NT2/D1 (cell line): ENCODE data around the gene TPD52L2.

Experiments used
- DNase-seq: peaks from one replicate; pipeline ENCODE4 v3.0.0-alpha.2; 2011; ENCODE audit warnings: low read depth, low spot score
- H3K27me3 ChIP-seq: 2 replicates; pipeline ENCODE4 v1.6.0; 2011; ENCODE audit warnings: mild to moderate bottlenecking; ENCODE audit not compliant: insufficient read length, insufficient read depth
- H3K36me3 ChIP-seq: 2 replicates; pipeline ENCODE4 v1.6.1; 2011; ENCODE audit warnings: mild to moderate bottlenecking, low read length, mixed read lengths; ENCODE audit not compliant: insufficient read depth, insufficient read length
- H3K4me1 ChIP-seq: 2 replicates; pipeline ENCODE4 v1.5.1; 2011; ENCODE audit not compliant: insufficient read depth, insufficient read length
- H3K4me3 ChIP-seq: 2 replicates; pipeline ENCODE4 v1.5.1; 2011; ENCODE audit warnings: low read depth; ENCODE audit not compliant: insufficient read length
- H3K9ac ChIP-seq: 2 replicates; pipeline ENCODE4 v1.6.0; 2011; ENCODE audit warnings: low read depth; ENCODE audit not compliant: insufficient read length
- H3K9me3 ChIP-seq: 2 replicates; pipeline ENCODE4 v1.5.1; 2011; ENCODE audit warnings: mild to moderate bottlenecking, low read length; ENCODE audit not compliant: insufficient read depth
- SUZ12 ChIP-seq: IDR thresholded peaks from 2 replicates; pipeline ENCODE4 v1.6.1; 2011; ENCODE audit not compliant: insufficient read length, insufficient read depth; ENCODE audit errors: extremely low read depth
- YY1 ChIP-seq: IDR thresholded peaks from 2 replicates; pipeline ENCODE4 v1.6.1; 2011; ENCODE audit not compliant: insufficient read length, insufficient read depth
- ZNF274 ChIP-seq: IDR thresholded peaks from 2 replicates; pipeline ENCODE4 v1.6.1; 2011; ENCODE audit warnings: mild to moderate bottlenecking, low read depth, low read length

Gene TPD52L2

DNA sequence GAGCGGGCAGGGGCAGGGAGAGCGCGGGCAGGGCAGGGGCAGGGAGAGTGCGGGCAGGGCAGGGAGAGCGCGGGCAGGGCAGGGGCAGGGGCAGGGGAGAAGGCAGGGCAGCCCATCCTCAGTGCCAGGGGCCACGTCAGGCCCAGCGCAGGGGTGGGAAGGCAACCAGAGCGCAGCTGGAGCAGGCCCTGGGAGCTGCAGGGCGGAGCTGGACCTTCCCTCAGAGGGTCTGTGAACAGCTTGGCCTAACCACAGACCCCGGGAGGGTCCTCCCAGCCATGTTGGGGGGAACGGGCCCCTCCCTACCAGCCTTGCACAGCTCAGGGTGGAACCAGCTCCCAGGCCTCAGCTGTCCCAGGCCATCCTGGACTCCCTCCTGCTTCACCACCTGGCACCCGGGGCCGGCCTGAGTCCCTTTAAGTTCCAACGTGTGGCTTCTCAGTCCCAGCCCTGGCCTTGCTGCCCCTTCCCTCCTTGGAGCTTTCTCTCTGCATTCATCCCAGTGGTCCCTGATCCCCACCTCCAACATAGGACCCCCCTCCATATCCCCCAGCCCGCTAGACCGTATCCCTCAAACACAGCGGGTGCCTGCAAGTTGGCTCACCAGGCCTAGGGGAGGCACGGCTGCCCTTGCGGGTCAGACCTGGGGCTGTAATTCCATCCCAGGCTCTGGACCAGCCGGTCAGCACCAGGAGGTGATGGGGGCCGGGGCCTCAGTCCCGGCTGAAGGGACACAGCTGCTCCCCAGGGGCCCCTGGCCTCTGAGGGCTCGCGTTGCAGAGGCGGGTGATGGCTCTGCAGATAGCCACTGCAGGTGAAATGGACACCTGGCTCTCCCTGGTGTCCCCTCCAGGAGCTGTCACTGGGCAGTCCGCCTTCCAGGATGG, 28.4 kb upstream of the TPD52L2 start:
- no peaks in the 10 kb centered on the region for H3K9me3 ChIP-seq
- no peaks in the 10 kb centered on the region for H3K36me3 ChIP-seq
- H3K27me3 ChIP-seq: peaks cover 13% of the 10 kb centered on the region
- DNase-seq: no peak
- no peak overlapping the region for H3K4me3 ChIP-seq
- no peak overlapping the region for H3K9ac ChIP-seq
- peaks cover 11% of the 10 kb centered on the region for H3K4me1 ChIP-seq
- TF ChIP-seq ZNF274 (no peak), SUZ12 (no peak), YY1 (no peak)

DNA sequence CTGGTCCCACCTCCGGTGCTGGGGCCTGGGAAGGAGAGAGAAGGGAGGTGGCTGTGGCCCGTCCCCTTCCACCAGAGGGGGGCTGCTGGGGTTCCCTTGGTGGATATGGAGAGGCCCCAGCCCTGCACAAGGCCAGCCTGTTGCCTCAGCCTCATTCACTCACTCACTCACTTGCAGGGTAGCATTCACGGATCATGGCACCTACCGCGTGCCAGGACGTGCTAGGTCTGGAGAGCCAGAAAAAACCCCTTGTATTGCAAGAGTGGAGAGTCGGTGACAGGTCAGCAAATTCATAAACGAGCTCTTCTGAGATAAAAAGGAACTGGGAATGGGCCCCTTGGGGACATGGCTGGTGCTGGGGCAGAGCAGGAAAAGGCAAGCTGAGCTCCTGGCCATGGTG, 27.6 kb upstream of the TPD52L2 start:
- TF ChIP-seq YY1: no peak
- Histone ChIP-seq H3K9ac (peak overlapping the region; percentile 36), H3K4me3 (no peak overlapping the region), H3K27me3 (peaks cover 7% of the 10 kb centered on the region), H3K36me3 (no peaks in the 10 kb centered on the region), H3K4me1 (peaks cover 11% of the 10 kb centered on the region), H3K9me3 (no peaks in the 10 kb centered on the region)
- no peak for DNase-seq

GRCh38 chr20:63839620-63840019, 25.4 kb upstream of the TPD52L2 start:
- TF ChIP-seq YY1: no peak
- TF ChIP-seq ZNF274: no peak
- no peak for TF ChIP-seq SUZ12
- Histone ChIP-seq H3K4me3 (no peak overlapping the region), H3K9me3 (no peaks in the 10 kb centered on the region), H3K9ac (peak overlapping the region; percentile 36), H3K36me3 (no peaks in the 10 kb centered on the region), H3K4me1 (peaks cover 12% of the 10 kb centered on the region), H3K27me3 (no peaks in the 10 kb centered on the region)
- no peak for DNase-seq

DNA sequence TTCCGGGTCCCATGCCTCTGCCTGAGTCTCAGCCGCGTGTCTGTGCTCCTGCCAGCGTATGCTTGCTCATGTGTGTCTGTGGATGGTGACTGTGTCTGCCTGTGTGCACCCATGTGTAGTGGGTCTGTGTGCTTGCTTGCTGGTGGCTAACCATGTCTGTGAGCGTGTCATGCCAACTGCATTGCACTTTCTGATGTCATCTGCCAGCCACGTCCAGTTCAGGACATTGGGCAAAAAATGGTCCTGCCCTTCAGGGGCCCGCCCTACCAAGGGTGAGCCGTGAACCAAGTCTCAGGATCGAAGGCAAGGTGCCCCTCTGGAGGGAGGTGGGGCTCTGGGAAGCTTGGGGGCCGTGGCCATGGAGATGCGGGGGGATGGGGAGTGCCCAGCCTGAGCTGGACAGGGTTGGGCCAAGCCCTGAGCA, 24.7 kb upstream of the TPD52L2 start:
- Histone ChIP-seq H3K36me3 (no peaks in the 10 kb centered on the region), H3K9me3 (no peaks in the 10 kb centered on the region), H3K9ac (peak overlapping the region; percentile 61), H3K4me1 (peaks cover 15% of the 10 kb centered on the region), H3K4me3 (peak overlapping the region; percentile 3), H3K27me3 (no peaks in the 10 kb centered on the region)
- TF ChIP-seq ZNF274 (no peak), YY1 (no peak), SUZ12 (no peak)
- no peak for DNase-seq

GRCh38 chr20:63842258-63842657, 22.8 kb upstream of the TPD52L2 start:
- peaks cover 21% of the 10 kb centered on the region for H3K4me1 ChIP-seq
- H3K36me3 ChIP-seq: no peaks in the 10 kb centered on the region
- H3K9me3 ChIP-seq: no peaks in the 10 kb centered on the region
- DNase-seq: no peak
- H3K9ac ChIP-seq: no peak overlapping the region
- TF ChIP-seq ZNF274 (no peak), YY1 (no peak), SUZ12 (no peak)
- H3K27me3 ChIP-seq: no peaks in the 10 kb centered on the region
- H3K4me3 ChIP-seq: no peak overlapping the region

- Histone ChIP-seq H3K27me3 (no peaks in the 10 kb centered on the region), H3K36me3 (no peaks in the 10 kb centered on the region), H3K9me3 (no peaks in the 10 kb centered on the region), H3K4me1 (peaks cover 25% of the 10 kb centered on the region), H3K9ac (peak overlapping the region; percentile 26), H3K4me3 (no peak overlapping the region)
- no peak for DNase-seq
- no peak for TF ChIP-seq SUZ12
- no peak for TF ChIP-seq YY1
- no peak for TF ChIP-seq ZNF274
These were observed 21.8 kb upstream of the TPD52L2 start for GRCh38 chr20:63843222-63843621.

DNA sequence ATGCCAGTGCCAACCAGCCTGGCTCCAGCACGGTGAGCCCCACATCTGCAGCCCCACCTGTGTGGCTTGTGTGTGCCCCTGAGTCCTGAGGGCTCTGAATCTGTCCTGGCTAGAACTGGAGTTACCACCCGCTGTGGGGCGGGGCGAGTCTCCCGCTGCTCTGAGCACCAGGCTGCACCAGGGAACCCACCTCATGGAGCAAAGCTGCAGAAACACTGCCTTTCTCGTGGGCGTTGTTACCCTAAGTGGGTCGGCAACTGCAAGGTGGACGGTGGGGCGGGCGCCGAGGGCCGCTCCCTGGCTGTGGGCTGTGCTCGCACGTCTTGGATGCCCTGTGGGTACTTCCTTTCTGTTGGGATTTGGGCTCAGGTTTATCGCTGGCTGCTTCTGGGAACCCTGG, 21.3 kb upstream of the TPD52L2 start:
- H3K9me3 ChIP-seq: no peaks in the 10 kb centered on the region
- no peaks in the 10 kb centered on the region for H3K36me3 ChIP-seq
- TF ChIP-seq YY1 (no peak), ZNF274 (no peak), SUZ12 (no peak)
- no peaks in the 10 kb centered on the region for H3K27me3 ChIP-seq
- no peak overlapping the region for H3K4me3 ChIP-seq
- no peak for DNase-seq
- H3K9ac ChIP-seq: no peak overlapping the region
- H3K4me1 ChIP-seq: peaks cover 30% of the 10 kb centered on the region
